ENCODE measurements around the gene OR56A3. TPM values are rescaled to one million over a fixed set of nuclear protein-coding genes. Genes with fewer than 3 reads are reported as not detected.

Gene OR56A3
- total RNA-seq, 4 donors from 2014 or later = not detected

DNA sequence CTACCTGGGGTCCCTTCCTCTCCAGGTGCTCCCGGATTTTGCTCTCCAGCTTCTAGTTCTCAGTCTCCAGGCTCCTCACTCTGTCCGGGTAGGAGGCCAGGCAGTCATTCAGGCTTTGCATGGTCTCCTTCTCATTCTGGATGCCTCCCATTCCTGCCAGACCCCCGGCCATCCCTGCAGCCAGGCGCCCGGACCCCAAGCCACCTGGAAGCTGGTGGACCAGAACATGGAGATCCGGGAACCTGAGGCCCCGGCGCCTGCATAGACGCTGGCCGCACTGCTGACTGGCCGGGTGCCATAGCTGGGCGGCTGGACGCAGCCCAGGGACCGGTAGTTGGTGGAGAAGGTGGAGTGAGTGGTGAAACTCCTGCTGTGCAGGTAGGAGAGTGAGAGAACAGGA, 52.7 kb downstream of the OR56A3 start:
- in situ Hi-C loops (cut with MboI; ENCODE audit: low sequenced_read_pairs in 4 of 4) = no loop called here
- Histone ChIP-seq H3K36me3 (no peaks in the 10 kb centered on the region), H3K4me1 (no peaks in the 10 kb centered on the region), H3K9me3 (no peaks in the 10 kb centered on the region), H3K4me3 (no peak overlapping the region), H3K27ac (no peak overlapping the region), H3K27me3 (no peaks in the 10 kb centered on the region)
- no peak for ATAC-seq
- intact Hi-C loops (cut with DNase I; ENCODE audit: low total_unique reads) = no loop called here
- no peak for TF ChIP-seq POLR2A (IDR thresholded peaks at IDR 0.05)
- no peak for TF ChIP-seq CTCF (IDR thresholded peaks at IDR 0.05 in 4 of 5, conservative IDR thresholded peaks at IDR 0.05 in 1 of 5)
- DNase-seq = no peak

Other genes starting within 250 kb of the OR56A3 start
- not detected for gene OR56B1, start 205.8 kb upstream of the OR56A3 start, total RNA-seq
- not detected for gene OR52N4, start 188.0 kb upstream of the OR56A3 start, total RNA-seq
- gene OR52N5, start 158.9 kb upstream of the OR56A3 start, total RNA-seq = not detected
- not detected for gene OR52N1, start 151.0 kb upstream of the OR56A3 start, total RNA-seq
- not detected for gene OR52N2, start 133.3 kb upstream of the OR56A3 start, total RNA-seq
- gene OR52E6, start 100.4 kb upstream of the OR56A3 start, total RNA-seq = not detected
- gene OR52E8, start 84.6 kb upstream of the OR56A3 start, total RNA-seq = not detected
- gene OR52E4, start 61.6 kb upstream of the OR56A3 start, total RNA-seq = not detected
- not detected for gene OR52E5, start 49.0 kb upstream of the OR56A3 start, total RNA-seq
- gene OR56A5, start 26.2 kb downstream of the OR56A3 start, total RNA-seq = not detected
- gene OR52L1, start 44.7 kb downstream of the OR56A3 start, total RNA-seq = not detected
- gene OR56A4, start 64.7 kb downstream of the OR56A3 start, total RNA-seq = not detected
- gene OR56A1, start 88.5 kb downstream of the OR56A3 start, total RNA-seq = not detected
- not detected for gene OR56B4, start 165.4 kb downstream of the OR56A3 start, total RNA-seq
- gene OR52B2, start 228.1 kb downstream of the OR56A3 start, total RNA-seq = not detected